ENCODE measurements around the gene SRPX2. TPM values are rescaled to one million over a fixed set of nuclear protein-coding genes. Genes with fewer than 3 reads are reported as not detected.

SRPX2 gene
- total RNA-seq, 1 donor from 2014 or later = 10.8 TPM

DNA sequence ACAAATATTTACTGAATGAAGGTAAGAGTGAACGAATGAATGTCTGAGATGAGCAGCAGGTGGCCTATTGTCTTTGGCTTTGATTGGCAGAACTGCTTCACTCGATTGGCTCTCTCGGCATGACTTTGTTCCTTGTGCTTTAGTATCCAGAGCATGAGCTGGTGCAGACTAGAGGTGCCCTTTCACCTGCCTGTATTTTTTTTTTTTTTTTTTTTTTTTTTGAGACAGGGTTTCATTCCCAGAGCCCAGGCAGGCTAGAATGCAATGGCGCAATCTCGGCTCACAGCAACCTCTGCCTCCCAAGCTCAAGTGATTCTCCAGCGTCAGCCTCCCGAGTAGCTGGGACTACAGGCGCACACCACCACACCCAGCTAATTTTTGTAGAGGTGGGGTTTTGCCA lies 38.9 kb downstream of the SRPX2 start:
- Mint-ChIP-seq H3K9me3 (ENCODE audit: low read depth) (no peaks in the 10 kb centered on the region), H3K4me1 (ENCODE audit: low read depth) (peaks cover 32% of the 10 kb centered on the region), H3K36me3 (ENCODE audit: low read depth) (no peaks in the 10 kb centered on the region), H3K27me3 (ENCODE audit: low read depth) (no peaks in the 10 kb centered on the region), H3K4me3 (ENCODE audit: unreplicated experiment) (no peak overlapping the region), H3K27ac (ENCODE audit: unreplicated experiment) (no peak overlapping the region)
- no peak for DNase-seq (ENCODE audit: low spot score)
- TF ChIP-seq, protein P1, sequence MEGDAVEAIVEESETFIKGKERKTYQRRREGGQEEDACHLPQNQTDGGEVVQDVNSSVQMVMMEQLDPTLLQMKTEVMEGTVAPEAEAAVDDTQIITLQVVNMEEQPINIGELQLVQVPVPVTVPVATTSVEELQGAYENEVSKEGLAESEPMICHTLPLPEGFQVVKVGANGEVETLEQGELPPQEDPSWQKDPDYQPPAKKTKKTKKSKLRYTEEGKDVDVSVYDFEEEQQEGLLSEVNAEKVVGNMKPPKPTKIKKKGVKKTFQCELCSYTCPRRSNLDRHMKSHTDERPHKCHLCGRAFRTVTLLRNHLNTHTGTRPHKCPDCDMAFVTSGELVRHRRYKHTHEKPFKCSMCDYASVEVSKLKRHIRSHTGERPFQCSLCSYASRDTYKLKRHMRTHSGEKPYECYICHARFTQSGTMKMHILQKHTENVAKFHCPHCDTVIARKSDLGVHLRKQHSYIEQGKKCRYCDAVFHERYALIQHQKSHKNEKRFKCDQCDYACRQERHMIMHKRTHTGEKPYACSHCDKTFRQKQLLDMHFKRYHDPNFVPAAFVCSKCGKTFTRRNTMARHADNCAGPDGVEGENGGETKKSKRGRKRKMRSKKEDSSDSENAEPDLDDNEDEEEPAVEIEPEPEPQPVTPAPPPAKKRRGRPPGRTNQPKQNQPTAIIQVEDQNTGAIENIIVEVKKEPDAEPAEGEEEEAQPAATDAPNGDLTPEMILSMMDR (IDR thresholded peaks at IDR 0.05) = no peak

DNA sequence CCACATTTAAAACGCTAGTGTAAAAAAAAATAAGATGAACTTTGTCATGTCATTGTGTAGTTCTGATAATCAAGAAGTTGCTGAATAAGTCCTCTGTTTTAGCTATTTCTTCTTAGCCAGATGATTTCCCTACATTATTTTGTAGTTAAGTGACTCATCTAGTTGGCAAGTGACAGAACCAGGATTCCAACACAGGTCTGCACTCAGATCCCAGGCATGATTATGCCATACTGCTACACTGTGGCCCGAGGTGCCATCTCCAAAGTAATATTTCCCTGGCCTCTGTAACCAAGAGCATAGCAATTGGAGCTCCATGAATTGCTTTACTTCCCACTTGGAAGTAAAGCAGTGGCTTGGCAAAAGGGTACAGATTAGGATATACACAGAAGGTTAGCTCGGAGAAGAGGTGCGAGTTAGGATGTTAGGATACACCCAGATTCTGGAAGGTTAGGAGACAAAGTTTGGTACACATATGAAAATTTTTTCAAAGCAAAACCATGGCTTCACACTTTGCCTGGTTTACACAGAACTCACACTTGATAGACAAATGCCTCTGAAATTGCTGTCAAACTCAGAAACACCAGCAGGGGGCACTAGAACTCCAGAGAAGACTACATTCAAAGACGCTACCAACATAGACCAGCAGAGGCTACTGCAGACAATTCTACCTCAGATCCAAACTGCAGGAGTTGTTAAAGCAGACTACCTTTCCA lies 41.4 kb downstream of the SRPX2 start:
- H3K4me3 Mint-ChIP-seq (ENCODE audit: unreplicated experiment) = no peak overlapping the region
- DNase-seq (ENCODE audit: low spot score) = no peak
- TF ChIP-seq, protein P1 (IDR thresholded peaks at IDR 0.05) = peak; percentile 92
- peaks cover 2% of the 10 kb centered on the region for H3K36me3 Mint-ChIP-seq (ENCODE audit: low read depth)
- H3K27me3 Mint-ChIP-seq (ENCODE audit: low read depth) = no peaks in the 10 kb centered on the region
- no peaks in the 10 kb centered on the region for H3K9me3 Mint-ChIP-seq (ENCODE audit: low read depth)
- peak overlapping the region; percentile 68 for H3K27ac Mint-ChIP-seq (ENCODE audit: unreplicated experiment)
- peaks cover 21% of the 10 kb centered on the region for H3K4me1 Mint-ChIP-seq (ENCODE audit: low read depth)

DNA sequence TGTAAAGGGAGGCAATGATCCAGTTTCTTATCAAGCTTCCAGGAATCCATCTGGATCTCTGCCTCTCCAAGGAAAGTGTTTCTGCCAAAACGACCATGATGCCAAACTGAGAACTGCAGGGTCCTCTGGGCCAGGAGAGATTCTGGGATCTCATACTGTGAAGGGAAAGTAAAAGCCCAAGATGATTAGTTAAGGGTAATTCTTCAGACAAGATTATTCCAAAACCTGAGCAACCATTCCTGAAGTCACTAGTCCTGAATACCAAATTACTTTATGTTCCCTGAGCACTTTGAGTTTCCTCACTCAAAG lies 42.0 kb downstream of the SRPX2 start:
- peaks cover 16% of the 10 kb centered on the region for H3K4me1 Mint-ChIP-seq (ENCODE audit: low read depth)
- DNase-seq (ENCODE audit: low spot score) = no peak
- no peak overlapping the region for H3K4me3 Mint-ChIP-seq (ENCODE audit: unreplicated experiment)
- no peak overlapping the region for H3K27ac Mint-ChIP-seq (ENCODE audit: unreplicated experiment)
- H3K27me3 Mint-ChIP-seq (ENCODE audit: low read depth) = no peaks in the 10 kb centered on the region
- H3K36me3 Mint-ChIP-seq (ENCODE audit: low read depth) = peaks cover 2% of the 10 kb centered on the region
- no peaks in the 10 kb centered on the region for H3K9me3 Mint-ChIP-seq (ENCODE audit: low read depth)
- TF ChIP-seq, protein P1 (IDR thresholded peaks at IDR 0.05) = peak; percentile 52

DNA sequence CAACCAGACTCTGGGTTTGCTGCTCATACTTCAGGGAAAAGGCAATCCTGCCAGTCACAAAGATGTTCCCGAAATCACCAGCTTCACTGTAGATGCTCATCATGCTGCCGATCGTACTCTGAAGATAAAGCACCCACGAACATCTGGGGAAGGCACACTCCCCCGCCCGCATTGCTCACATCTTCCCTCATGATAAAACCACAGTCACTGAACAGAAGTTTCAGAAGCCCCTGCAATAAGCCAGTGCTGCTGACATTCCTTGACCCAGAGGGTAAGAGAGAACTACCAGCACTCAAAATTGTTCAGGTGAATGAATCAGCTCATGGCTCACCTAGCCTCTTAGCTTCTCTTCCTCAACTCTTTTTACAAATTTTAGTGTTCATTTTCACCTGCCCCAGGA lies 43.1 kb downstream of the SRPX2 start:
- TF ChIP-seq, protein P1 (IDR thresholded peaks at IDR 0.05) = no peak
- H3K9me3 Mint-ChIP-seq (ENCODE audit: low read depth) = no peaks in the 10 kb centered on the region

DNA sequence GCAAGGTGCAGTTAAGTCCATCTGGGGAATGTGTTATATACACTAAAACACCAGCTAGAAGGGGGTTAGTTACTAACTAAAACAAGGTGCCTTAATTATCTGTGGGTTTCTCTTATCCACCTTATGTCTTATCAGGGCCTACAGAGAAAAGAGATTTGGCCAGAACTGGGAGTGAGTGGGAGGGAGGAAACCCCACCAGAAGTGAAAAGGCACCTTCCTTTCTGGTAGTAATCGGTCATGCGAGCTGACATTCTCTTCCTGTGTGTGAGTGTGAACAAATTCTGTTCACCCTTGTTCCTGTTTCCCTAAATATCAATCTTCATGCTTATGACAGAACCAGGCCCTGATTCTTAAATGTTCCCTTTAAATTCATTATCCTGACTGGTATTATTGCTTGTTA lies 43.5 kb downstream of the SRPX2 start:
- peaks cover 2% of the 10 kb centered on the region for H3K36me3 Mint-ChIP-seq (ENCODE audit: low read depth)
- H3K4me1 Mint-ChIP-seq (ENCODE audit: low read depth) = peaks cover 6% of the 10 kb centered on the region
- no peak overlapping the region for H3K27ac Mint-ChIP-seq (ENCODE audit: unreplicated experiment)
- H3K27me3 Mint-ChIP-seq (ENCODE audit: low read depth) = no peaks in the 10 kb centered on the region
- no peak overlapping the region for H3K4me3 Mint-ChIP-seq (ENCODE audit: unreplicated experiment)
- H3K9me3 Mint-ChIP-seq (ENCODE audit: low read depth) = no peaks in the 10 kb centered on the region
- DNase-seq (ENCODE audit: low spot score) = no peak
- TF ChIP-seq, protein P1 (IDR thresholded peaks at IDR 0.05) = no peak

More for the DNA sequence above, 43.1 kb downstream of the SRPX2 start:
- H3K27ac Mint-ChIP-seq (ENCODE audit: unreplicated experiment) = no peak overlapping the region
- peaks cover 2% of the 10 kb centered on the region for H3K36me3 Mint-ChIP-seq (ENCODE audit: low read depth)
- DNase-seq (ENCODE audit: low spot score) = no peak
- no peaks in the 10 kb centered on the region for H3K27me3 Mint-ChIP-seq (ENCODE audit: low read depth)
- peaks cover 6% of the 10 kb centered on the region for H3K4me1 Mint-ChIP-seq (ENCODE audit: low read depth)
- H3K4me3 Mint-ChIP-seq (ENCODE audit: unreplicated experiment) = no peak overlapping the region
